ACHN (cell line): ENCODE measurements around the gene MRTO4.
"Not testable (repeated sequence)": the region's sequence is repeated elsewhere in the genome, so short reads cannot be mapped to it uniquely, and the experiment has no call there.

Experiments used
- DNase-seq: peaks from one replicate; pipeline ENCODE4 v3.0.0-alpha.2; 2015
- in situ Hi-C: cut with HindIII; loops from 2 replicates; pipeline ENCODE4 v1.10.0; 2017; ENCODE audit warnings: low sequenced_read_pairs, low pct_ligation_motif_present, low pct_unique_long_range_greater_than_20kb

The MRTO4 gene

GRCh38 chr1:19262047-19262446 is 10.4 kb downstream of the MRTO4 start:
- in situ Hi-C loops, result no loop called here
- DNase-seq, result no peak

- DNase-seq, result no peak
- in situ Hi-C loops, result no loop called here
Observed at GRCh38 chr1:19262744-19263143, 11.1 kb downstream of the MRTO4 start.

GRCh38 chr1:19268445-19268844 is 16.8 kb downstream of the MRTO4 start:
- in situ Hi-C loops, result no loop called here
- no peak for DNase-seq

- in situ Hi-C loops, DNase-seq: not testable (repeated sequence)
Observed at GRCh38 chr1:19269427-19270342, 18.1 kb downstream of the MRTO4 start.

GRCh38 chr1:19270343-19270730 is 18.7 kb downstream of the MRTO4 start:
- DNase-seq, in situ Hi-C loops: not testable (repeated sequence)

- in situ Hi-C loops, result no loop called here
- DNase-seq, result no peak
Observed at GRCh38 chr1:19272064-19272463, 20.5 kb downstream of the MRTO4 start.

- no peak for DNase-seq
- in situ Hi-C loops, result no loop called here
Observed at GRCh38 chr1:19273106-19273843, 21.7 kb downstream of the MRTO4 start.

GRCh38 chr1:19273844-19274531 is 22.4 kb downstream of the MRTO4 start:
- in situ Hi-C loops, DNase-seq: not testable (repeated sequence)

GRCh38 chr1:19274636-19275035 is 23.0 kb downstream of the MRTO4 start:
- in situ Hi-C loops, result no loop called here
- no peak for DNase-seq

- no peak for DNase-seq
- in situ Hi-C loops, result no loop called here
Observed at GRCh38 chr1:19283891-19284290, 32.3 kb downstream of the MRTO4 start.

GRCh38 chr1:19284881-19285280 is 33.3 kb downstream of the MRTO4 start:
- in situ Hi-C loops, result no loop called here
- DNase-seq, result no peak

GRCh38 chr1:19285366-19285765 is 33.8 kb downstream of the MRTO4 start:
- DNase-seq, in situ Hi-C loops: not testable (repeated sequence)

- DNase-seq, in situ Hi-C loops: not testable (repeated sequence)
Observed at GRCh38 chr1:19285807-19286206, 34.2 kb downstream of the MRTO4 start.

GRCh38 chr1:19287436-19288185 is 36.0 kb downstream of the MRTO4 start:
- in situ Hi-C loops, result no loop called here
- no peak for DNase-seq

- in situ Hi-C loops, DNase-seq: not testable (repeated sequence)
Observed at GRCh38 chr1:19288324-19289241, 37.0 kb downstream of the MRTO4 start, which contains the start of gene AKR7A3. Gene AKR7A3, minus strand, starts transcription at chr1:19288770. Its CDS starts 61 bp downstream, at chr1:19288709.

- no peak for DNase-seq
- in situ Hi-C loops, result no loop called here
Observed at GRCh38 chr1:19289244-19289643, 37.6 kb downstream of the MRTO4 start.

- DNase-seq, result no peak
- in situ Hi-C loops, result no loop called here
Observed at GRCh38 chr1:19294638-19295037, 43.0 kb downstream of the MRTO4 start.
